SKM-1 treated with dmso at 0.1 percent for 144 hours (cell line): ENCODE results near the gene AHCYL2.
"Not testable (repeated sequence)": the region's sequence is repeated elsewhere in the genome, so short reads cannot be mapped to it uniquely, and the experiment has no call there.

ENCODE experiments used
- DNase-seq: peaks from one replicate; lab custom pipeline; 2025; ENCODE audit not compliant: unreplicated experiment; lab: John Stamatoyannopoulos, UW

AHCYL2 gene

DNA sequence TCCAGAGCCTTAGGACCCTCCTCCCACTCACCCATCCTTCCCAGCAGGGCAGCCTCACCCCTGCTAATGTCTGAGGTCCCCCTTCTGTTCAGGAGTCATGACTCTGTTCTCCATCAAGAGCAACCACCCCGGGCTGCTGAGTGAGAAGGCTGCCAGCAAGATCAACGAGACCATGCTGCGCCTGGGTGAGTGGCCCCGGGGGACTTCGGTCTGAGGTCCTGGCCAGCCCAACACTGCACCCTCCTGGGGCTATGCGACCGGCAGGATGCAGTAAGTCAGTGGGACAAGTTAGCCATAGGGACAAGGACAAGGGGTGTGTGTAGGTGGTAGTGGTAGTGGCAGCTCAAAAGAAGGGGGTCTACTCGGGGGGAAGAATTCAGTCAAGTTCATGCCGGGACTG lies 16.2 kb upstream of the AHCYL2 start:
- no peak for DNase-seq

- DNase-seq = no peak
Measured at GRCh38 chr7:129209067-129209926, 15.5 kb upstream of the AHCYL2 start.

GRCh38 chr7:129210256-129210988 lies 14.4 kb upstream of the AHCYL2 start:
- peak; percentile 19 for DNase-seq

GRCh38 chr7:129210989-129211312 lies 13.9 kb upstream of the AHCYL2 start:
- no peak for DNase-seq

- no peak for DNase-seq
Measured at GRCh38 chr7:129212126-129212525, 12.7 kb upstream of the AHCYL2 start.

- DNase-seq = no peak
Measured at GRCh38 chr7:129212596-129212995, 12.2 kb upstream of the AHCYL2 start.

GRCh38 chr7:129213828-129214227 lies 11.0 kb upstream of the AHCYL2 start:
- no peak for DNase-seq

DNA sequence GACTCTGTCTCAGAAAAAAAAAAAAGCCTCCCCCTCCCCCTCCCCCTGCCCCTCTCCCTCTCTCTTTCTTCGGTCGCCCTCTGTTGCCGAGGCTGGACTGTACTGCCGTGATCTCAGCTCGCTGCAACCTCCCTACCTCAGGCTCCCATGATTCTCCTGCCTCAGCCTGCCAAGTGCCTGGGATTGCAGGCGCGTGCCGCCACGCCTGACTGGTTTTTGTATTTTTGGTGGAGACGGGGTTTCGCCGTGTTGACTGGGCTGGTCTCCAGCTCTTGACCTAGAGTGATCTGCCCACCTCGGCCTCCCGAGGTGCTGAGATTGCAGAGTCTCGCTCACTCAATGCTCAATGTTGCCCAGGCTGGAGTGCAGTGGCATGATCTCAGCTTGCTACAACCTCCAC lies 9.1 kb upstream of the AHCYL2 start:
- not testable (repeated sequence) for DNase-seq

- DNase-seq = not testable (repeated sequence)
Measured at GRCh38 chr7:129216101-129216715, 8.6 kb upstream of the AHCYL2 start.

DNA sequence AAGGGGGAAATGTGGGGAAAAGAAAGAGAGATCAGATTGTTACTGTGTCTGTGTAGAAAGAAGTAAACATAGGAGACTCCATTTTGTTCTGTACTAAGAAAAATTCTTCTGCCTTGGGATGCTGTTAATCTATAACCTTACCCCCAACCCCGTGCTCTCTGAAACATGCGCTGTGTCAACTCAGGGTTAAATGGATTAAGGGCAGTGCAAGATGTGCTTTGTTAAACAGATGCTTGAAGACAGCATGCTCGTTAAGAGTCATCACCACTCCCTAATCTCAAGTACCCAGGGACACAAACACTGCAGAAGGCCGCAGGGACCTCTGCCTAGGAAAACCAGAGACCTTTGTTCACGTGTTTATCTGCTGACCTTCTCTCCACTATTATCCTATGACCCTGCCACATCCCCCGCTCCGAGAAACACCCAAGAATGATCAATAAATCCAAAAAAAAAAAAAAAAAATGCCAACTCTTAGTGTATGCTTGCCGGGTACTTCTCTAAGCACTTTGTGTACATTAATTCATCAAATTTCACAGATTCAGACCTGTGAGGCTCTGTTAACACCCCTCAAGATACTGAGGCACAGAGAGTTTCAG lies 7.9 kb upstream of the AHCYL2 start:
- not testable (repeated sequence) for DNase-seq

- peak; percentile 49 for DNase-seq
Measured at GRCh38 chr7:129218514-129219062, 6.2 kb upstream of the AHCYL2 start.

- not testable (repeated sequence) for DNase-seq
Measured at GRCh38 chr7:129219166-129219565, 5.7 kb upstream of the AHCYL2 start.

- DNase-seq = no peak
Measured at GRCh38 chr7:129222064-129222463, 2.8 kb upstream of the AHCYL2 start.

- peak; percentile 52 for DNase-seq
Measured at GRCh38 chr7:129225206-129225930, 538 bp downstream of the AHCYL2 start.

GRCh38 chr7:129225931-129226572 lies 1.2 kb downstream of the AHCYL2 start:
- DNase-seq = no peak

DNA sequence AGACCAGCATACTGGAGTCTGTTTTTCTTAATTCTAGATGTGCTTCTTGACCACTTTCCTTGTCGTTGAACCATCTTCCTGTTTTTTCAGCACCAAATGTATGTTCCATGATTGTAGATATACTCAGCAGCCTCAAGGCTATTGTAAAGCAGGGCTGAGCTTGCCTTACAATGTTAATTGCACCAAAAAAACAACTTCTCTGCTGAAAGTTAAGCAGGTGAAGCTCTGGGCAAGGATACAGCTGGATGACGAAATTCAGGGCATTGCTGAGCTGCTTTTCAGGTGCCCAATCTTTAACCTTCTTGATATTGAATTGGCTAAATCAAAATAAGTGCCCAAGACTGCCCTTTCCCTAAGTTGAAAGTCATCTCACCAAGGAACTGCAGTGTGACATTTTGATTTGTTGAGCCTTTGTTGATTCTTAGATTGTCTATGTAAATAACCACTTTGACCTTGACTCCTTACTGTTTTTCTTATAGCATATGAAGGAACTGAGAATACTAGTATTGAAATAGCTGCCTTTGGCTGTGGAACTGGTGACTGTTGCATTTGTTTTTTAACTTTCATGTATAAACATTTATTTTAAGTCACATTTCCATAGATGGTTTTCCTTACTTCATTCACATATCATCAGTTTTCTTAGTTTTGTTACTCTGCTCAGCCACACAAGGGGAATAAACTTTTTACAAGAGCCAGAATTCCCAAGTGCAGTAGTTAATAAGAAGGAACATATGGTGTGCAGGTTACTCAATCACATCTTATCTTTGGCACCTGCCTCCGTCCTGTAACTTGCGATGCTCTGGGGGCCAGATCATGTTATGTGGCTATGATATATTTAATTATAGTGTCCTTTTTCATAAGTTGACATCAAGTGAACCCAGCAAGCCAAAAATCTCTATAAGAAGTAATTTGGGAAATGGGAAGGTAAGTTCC lies 3.1 kb downstream of the AHCYL2 start:
- no peak for DNase-seq

DNA sequence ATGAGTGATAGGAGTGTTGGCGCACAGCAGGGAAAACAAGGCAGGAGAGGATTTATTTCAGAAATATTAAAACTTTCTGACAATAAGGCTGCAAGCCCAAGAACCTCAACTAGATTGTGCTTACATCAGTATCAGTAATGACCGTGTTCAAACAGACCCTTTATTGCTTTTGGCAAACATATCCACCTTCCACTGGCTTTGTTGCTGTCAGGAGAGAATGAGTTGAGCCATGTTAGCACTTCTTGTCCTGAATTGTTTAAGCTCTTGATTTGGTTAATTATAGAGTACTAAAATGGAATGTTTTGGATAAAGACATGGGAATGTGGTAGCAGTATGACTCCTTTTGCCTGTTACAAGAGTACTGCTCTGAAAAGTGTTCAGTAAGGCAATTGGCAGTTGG lies 3.8 kb downstream of the AHCYL2 start:
- DNase-seq = no peak

DNA sequence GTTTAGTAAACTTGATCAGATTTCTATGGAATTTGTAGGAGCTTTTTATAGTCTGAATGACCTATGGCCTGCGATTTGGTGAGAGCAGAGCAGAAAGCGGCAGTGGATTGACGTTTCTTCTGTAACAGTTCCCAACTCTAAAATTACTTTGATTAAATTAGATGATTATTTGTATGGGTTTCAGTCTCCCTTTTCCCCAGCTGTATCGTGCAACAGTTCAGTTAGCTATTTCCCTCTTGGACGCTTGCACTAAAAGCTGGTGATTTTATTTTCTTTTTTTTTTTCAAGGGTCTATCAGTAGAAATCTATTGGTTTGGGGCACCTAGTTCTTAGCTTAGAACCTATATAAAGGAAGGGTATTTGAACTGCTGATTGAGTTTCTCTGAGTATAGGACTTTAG lies 6.8 kb downstream of the AHCYL2 start:
- no peak for DNase-seq

GRCh38 chr7:129238546-129238945 lies 13.7 kb downstream of the AHCYL2 start:
- DNase-seq = no peak
